Stromal cell of bone marrow (primary cell): ENCODE results near the gene RANBP17.
"Not testable (repeated sequence)": the region's sequence is repeated elsewhere in the genome, so short reads cannot be mapped to it uniquely, and the experiment has no call there.

ENCODE experiments used
- DNase-seq: peaks from one replicate; pipeline ENCODE4 v3.0.0-alpha.2; 2012; ENCODE audit warnings: low read depth

Gene RANBP17

DNA sequence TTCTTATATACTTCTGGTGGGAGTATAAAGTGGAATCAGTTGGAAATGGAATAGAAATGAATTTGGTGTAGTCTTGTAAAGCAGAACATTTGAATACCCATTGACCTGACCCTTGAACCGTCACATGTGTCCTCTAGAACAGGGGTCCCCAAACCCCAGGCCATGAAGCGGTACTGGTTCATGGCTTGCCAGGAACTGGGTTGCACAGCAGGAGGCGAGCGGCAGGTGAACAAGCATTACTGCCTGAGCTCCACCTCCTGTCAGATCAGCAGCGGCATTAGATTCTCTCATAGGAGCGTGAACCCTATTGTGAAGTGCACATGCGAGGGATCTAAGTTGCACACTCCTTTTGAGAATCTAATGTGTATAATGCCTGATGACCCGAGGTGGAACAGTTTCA lies 80.0 kb downstream of the RANBP17 start:
- no peak for DNase-seq

DNA sequence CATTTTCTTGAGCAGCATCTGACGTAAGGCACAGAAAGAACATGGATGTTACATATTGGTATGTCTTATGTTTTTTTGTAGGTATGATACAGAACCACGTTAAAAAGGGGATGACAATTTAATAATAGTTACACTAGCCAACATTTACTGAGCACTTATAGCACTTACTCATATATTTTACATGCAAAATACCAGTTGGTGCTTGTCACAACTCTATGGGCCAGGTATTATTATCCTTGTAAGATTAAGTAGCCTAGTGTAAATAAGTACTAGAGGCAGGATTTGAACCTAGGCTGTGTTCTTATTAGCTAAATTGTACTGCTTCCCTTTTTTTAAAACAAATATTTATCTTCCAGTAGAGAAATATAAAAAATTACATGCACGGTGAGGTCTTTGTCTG lies 83.5 kb downstream of the RANBP17 start:
- DNase-seq, result no peak

DNA sequence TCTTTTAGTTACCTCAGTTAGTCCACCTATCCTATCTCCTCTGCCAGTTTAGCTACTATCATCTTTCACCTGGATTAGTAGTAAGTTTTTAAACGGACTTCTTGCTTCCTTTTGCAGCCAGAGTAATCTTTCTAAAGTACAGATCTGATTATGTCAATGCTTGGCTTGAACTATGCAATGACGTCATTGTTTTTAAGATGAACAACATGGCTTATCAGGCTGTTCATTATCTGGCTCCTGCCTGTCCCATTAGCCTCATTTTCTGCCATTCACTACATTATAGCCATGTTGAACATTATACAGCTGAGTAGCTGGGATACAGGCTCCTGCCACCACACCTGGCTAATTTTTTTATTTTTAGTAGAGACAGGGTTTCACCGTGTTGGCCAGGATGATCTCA lies 98.7 kb downstream of the RANBP17 start:
- no peak for DNase-seq

DNA sequence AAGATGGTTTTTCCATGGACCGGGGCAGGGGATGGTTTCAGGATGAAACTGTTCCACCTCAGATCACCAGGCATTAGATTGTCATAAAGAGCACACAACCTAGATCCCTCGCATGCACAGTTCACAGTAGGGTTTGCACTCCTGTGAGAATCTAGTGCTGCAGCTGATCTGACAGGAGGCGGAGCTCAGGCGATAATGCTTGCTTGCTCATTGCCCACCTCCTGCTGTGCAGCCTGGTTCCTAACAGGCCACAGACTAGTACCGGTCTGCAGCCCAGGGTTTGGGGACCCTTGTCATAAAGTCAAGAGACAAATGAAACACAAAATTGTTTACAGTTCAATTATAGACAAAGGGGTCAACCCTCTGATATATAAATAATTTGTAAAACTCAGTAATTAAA lies 101.7 kb downstream of the RANBP17 start:
- DNase-seq, result no peak

DNA sequence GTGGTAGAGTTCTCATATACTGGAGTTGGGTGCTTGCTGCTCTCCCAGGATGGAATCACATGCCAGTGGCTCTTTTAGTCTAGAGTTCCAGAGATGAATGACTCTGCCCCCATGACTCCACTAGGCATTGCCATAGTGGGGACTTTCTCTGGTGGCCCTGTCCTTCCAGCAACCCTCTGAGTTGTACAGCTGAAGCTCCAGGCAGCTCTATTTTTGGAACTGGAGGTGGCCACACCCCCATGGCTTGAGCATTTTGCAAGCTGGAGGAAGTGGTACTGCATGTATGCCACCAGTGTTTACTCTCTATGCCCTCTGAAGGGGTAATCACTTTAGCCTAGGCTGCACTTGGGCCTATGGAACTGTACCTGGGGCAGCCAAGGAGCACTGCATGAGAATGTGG lies 112.6 kb downstream of the RANBP17 start:
- no peak for DNase-seq

DNA sequence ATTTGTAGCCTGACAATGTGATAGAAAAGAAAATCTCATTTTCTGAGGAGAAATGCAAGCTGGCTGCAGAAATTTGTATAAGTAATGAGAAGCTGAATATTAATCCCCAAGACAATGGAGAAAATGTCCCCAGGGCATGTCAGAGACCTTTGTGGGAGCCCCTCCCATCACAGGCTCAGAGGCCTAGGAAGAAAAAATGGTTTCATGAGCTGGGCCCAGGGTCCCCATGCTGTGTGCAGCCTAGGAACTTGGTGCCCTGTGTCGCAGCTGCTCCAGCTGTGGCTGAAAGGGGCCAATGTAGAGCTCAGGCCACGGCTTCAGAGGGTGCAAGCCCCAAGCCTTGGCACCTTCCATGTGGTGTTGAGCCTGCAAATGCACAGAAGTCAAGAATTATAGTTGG lies 118.4 kb downstream of the RANBP17 start:
- not testable (repeated sequence) for DNase-seq

DNA sequence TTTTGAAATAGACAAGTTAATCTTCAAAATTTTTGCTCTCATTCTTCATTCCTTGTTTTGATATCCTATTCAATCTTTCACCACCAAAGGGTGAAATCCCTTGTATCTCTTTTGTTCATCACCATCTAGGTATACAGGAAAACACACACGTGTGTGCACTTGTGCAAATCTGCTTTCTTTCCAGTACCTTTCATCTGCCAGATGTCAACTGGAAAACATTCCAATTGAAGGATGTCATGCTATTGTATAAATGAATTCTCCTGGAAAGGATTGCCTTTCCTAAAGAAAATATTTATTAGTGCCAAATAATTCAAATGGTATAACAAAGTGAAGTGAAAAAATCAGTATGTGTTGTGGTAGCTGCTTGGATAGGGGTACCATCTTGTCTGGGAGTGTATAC lies 123.7 kb downstream of the RANBP17 start:
- no peak for DNase-seq

DNA sequence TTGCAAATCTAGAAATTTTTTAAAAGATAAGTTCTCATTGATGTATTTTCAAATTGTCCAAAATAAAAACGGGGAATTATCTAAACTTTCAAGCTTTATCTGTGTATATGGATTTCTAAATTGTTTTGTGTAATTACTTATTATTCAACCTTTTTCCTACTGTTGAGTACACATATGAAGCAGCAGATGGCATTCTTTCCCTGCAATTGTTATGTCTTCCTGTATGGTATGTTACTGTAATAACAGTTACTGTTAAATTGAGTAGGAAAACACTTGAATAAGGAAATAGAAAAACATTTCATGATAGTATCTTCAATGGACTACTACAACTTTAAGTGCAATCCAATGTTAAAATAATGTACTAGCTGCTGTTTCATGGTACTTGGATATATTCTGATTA lies 124.8 kb downstream of the RANBP17 start:
- DNase-seq, result peak; percentile 2

DNA sequence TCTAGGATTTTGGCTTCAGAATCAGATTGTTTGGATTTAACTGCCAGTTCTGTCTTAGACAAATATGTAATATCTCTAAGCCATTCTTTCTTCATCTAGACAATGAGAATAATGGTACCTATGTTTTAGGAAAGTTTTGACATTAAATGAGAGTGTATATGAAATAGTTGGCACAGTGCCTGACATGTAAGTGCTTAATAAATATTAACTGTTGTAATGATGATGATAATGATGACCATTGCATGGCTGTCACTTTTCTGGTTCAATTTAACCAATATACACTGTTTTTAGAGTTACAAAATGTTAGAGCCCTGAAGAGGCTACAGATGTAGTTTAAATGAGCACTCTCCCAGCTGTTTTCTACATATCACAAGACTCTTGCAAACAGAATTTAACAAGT lies 131.7 kb downstream of the RANBP17 start:
- DNase-seq, result no peak

DNA sequence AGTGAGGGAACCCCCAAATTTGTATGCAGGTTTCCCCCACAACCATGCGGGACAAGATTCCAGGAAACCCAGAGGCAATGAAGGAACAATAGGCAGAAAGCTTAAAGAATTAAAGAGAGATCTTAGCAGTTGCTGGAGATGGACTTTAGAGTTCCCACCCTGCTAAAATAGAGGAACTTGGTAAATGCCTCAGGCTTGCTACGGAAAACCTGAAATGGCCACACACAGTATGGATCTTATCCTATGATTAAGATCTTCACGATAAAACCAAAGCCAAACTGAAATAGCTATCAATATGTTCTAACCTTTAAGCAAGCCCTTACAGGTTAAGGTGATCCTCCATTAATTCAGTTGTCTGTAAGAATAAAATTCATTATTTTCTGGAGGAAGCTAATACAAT lies 148.3 kb downstream of the RANBP17 start:
- no peak for DNase-seq

DNA sequence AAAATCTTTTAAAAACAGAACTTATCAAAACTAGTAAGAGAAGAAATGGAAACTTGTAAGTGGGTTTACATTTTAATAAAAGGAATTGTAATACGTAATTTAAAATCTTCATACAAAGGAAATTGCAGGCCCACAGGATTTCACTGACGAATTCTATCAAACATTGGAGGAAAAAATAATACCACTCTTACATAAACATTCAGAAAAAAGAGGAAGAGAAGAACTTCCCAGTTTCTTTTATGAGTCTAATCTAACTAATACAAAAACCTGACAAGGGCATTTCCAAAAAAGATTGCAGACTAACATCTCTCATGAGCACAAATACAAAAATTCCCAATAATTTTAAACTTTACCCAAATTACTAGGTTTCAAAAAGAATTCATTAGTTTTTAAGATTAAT lies 149.0 kb downstream of the RANBP17 start:
- DNase-seq, result no peak

DNA sequence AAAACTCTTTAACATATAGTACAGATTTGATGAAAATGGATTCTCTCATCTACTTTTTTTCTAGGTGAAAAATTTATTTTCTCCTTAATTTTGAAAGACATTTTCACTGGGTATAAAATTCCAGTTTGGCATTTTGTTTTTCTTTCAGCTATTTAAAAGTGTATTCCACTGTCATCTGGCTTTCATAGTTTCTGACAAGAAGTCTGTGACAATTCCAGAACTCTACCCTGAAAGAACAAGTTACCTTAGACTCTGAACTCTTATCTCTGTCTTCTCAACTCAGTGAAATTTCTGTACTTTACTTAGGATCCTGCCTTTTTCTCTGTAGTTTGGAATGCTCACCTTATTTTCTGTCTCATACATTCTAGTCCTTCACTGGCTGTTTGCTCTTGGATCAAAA lies 161.7 kb downstream of the RANBP17 start:
- no peak for DNase-seq

DNA sequence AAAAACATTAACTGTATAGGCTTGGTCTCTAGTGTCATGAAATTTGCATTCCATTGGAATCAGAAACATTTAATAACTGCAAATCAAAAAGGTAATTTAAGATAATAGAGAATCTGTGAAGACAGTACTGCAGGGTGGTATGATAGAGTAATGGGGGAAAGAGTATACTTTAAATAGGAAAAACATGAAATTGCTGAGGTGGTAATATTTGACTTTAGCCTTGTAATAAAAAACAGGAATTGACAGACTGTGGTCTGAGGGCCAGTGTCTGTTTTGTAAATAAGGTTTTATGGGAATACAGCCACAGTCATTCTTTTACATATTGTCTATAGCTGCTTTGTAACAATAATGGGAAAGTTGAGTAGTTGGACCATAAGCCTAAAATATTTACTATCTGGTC lies 162.3 kb downstream of the RANBP17 start:
- no peak for DNase-seq

DNA sequence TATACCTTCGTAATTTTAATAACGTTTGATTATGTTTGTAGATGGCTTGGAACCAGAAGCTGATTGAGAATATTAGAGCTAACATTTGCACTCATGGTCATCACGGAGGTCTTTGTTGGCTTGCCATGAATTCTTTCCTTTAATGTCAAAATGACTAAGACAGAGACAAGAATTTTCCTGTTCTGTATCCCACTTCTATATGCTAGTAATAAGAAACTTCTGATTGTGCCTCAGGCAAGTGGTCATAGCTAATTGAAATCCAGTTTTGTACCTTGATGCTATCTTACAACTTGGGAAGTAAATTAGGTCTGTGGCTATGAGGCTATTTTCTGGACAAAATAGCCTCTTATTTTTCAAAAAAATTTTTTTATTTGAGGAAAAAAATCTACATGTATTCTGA lies 167.6 kb downstream of the RANBP17 start:
- DNase-seq, result no peak

DNA sequence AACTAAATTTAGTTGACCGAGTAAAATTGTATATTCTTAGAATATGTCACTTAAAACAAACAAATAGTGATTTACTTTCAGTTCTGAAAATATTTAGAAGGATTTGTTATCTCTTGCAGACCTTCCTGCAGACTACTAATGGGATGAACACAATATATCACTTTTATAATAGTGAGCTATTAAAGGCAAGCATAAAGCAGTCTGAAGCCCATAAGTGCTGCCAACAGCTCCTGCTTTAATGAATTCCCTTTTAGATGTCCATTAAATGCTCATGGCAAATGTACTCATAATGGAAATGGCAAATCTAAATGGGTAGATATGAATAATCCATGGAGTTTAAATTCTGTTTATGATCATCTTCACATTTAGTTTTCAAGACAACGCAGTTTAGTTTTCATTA lies 170.2 kb downstream of the RANBP17 start:
- DNase-seq, result no peak

DNA sequence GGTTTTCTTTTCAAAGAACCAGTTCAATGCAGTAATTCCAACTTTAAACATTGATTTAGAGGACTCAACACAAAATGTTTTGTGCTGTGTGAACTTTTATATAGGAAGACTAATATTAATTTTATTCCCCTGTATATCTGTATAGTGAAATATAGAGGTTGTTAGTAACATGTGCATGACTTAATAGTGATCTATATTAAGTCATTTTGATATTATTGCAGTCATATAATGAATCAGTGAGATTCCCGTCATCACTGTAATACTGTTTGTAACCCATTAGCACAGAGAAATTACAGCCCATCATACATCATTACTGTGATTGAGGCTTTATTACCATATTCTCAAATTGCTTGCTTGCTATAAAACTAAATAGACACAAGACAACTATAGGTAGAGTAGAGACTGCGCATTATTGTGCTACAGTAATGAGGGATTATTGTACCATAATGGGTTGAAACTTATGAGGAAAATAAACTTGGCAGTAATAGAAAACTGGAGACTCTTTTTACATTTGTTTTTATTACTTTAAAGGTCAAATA lies 170.7 kb downstream of the RANBP17 start:
- DNase-seq, result no peak

DNA sequence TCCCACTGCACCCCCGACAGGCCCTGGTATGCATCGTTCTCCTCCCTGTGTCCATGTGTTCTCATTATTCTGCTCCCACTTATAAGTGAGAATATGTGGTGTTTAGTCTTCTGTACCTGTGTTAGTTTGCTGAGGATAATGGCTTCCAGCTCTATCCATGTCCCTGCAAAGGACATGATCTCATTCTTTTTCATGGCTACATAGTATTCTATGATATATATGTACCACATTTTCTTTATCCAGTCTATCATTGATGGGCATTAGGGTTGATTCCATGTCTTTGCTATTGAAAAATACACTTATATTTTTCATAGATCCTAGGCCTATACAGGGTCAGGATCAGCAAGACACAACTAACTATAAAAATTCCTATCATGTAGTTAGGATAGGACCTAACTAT lies 180.1 kb downstream of the RANBP17 start:
- not testable (repeated sequence) for DNase-seq

DNA sequence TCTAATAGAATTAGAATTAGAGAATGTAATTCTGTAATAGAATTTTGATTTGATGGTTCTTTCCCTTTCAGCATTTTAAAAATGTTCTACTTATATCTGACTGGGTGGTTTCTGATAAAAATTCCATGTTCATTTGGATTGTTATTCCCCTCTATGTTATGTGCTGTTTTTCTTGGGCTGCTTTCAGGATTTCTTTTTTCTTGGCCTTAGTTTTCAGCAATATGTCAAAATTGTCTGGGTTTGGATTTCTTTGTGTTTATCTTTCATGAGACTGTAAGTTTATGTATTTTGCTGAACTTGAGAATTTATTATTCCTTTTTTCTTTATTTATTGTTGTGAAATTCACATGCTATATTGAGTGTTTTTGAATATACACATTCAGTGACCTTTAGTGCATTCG lies 189.1 kb downstream of the RANBP17 start:
- peak; percentile 2 for DNase-seq

DNA sequence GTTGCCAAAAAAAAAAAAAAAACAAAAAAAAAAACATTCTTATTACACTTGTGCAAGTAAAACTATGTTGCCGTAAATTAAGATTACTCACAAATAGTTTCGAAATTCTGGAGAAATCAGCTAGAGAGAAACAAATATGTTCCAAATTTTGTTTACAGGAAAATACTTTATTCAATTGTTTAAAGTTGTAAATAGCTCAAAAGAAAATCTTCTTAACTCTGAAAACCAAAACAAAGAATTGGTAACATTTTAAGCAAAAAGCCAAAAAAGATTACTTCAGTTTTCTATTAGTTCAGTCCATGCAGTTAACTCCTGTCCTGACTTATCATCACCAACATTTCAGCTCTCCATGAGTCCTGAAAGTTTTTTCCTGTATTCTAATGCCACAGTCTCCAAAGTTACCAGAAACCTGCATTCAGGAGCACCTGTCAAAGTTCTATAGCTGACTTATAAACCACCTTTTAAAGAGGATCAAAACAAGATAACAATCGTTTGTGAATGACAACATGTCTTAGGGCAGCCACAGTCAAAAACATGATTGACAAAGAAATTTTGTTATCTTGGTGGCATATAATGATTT lies 194.1 kb downstream of the RANBP17 start:
- DNase-seq, result no peak

DNA sequence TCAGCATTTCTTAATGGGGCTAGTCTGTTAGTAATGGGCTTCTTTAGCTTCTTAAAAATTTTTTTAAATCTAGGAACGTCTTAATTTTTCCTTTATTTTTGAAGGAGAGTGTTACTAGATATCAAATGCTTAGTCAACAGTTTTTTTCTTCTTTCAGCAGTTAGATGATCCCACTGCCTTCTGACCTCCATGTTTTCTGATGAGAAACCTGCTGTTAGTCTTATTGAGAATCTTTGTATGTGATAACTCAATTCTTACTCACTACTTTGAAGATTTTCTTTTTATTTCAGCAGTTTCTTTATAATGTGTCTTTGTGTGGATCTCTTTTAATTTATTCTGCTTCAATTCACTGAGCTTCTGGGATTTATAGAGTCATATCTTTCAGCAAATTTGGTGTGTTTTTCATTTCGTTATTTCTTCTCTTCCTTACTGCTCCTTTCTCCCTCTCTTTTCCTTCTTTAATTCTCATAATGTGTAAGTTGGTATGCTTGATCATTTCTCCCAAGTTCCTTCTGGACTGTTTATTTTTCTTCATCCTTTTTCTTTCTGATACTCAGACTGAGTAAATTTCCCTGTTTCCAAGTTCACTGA lies 205.8 kb downstream of the RANBP17 start:
- DNase-seq, result no peak

DNA sequence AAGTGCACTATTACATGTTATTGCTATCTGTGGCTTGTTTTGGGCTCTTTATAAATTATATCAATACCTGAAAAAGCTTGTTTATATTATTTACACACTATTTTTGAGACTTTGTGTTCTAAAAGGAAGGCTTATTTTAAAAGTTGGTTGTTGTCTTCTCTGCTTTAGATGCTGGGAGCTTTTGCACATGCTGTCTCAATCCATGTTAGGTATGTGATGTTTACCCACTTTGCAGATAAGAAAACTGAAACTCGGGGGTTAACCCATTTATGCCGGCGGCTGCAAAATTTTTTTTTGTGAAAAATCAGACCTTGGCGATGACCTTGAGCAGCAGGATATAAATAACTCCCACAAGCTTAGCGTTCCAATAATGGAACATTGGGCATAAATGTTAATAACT lies 212.9 kb downstream of the RANBP17 start:
- no peak for DNase-seq

DNA sequence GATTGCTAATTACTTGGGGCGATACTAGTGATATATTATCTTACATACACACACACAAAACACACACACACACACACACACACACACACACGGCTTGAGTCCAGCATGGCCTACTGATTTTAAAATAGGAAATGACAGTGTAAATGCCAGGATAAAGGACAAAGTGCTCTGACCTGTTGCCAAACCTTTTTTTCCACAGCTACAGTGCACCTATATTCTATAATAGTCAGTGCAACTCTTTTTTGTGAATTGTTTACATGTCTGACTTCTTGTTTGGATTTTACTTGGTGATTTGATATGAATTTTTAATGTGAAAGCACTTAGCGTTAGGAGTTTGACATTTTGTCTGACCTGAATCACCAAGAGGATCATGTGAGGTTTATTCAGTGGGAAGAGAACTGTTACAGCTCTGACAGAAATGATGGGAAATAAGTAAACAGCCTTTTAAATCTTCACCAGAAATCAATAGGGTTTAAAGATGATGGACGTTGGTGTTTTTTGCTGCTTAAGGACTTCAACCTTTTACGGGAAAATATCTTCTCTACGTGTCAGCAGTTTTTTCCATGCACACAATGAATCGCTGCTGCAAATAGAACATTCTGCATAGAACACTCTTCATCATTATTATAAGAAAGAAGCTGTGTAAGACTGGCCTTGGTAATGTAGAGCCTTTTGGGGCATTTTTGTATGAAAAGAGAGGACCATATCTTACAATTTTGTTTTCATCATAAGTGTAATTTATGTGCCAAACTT lies 218.5 kb downstream of the RANBP17 start:
- DNase-seq, result no peak

DNA sequence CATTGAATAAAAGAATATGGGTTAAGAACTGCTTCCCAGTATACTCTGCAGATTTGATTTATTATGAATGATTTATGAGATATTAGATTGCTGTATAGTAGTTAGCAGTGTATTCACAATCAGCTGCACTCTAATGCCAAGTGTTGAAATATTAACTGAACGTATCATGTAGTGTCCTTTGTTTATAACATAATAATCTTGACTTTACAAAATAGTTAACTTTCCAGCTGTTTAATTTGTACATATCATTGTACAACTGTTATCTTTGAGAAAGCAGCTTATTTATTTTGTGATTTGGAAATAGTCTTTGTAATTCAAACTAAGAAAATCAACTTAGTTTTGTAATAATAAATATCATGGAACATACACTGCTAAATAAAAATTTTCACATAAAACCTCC lies 219.5 kb downstream of the RANBP17 start:
- DNase-seq, result no peak

DNA sequence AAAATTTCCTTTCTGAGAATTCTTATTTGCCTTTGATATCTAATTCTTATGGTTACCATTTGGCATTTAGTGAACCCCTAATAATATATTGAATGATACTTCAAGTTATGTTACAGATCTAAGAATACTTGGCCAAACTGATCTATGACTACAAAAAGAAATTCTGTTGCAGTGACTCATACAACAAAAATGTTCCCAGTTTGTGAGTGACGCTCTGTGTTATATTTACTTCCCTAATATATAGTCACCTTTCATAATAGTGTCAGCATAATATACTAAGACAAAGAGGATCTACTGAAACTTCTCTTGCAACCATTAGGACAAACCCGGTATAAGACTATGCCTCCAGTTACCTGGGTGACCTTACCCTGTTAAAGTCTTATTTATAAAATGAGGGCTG lies 230.4 kb downstream of the RANBP17 start:
- DNase-seq, result no peak
